ENCODE results near the gene EMX1. TPM values are rescaled to one million over a fixed set of nuclear protein-coding genes. Genes with fewer than 3 reads are reported as not detected.

Gene EMX1
- total RNA-seq, 1 experiment from 2014 or later: 0.72 TPM

DNA sequence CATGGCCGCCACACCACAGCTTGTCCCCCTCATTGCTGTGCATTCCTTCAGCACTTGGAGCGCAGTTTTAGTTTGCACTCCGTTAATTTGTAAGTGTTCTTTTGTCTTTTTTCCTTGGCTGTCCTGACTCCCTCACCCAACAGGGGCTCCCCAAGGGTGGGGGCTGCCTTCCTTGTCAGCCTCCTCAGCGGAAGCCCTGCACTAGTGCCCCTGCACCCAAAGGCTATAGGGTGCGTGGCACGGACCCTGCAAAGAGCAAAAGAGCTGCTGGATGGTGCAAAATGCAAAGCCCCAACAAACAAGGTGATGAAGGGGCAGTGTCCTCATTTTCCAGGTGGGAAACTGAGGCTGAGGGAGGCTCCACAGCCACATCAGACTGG is 46.8 kb downstream of the EMX1 start:
- Histone ChIP-seq H3T11ph (ENCODE audit: low read length) (no peak overlapping the region), H4K91ac (ENCODE audit: insufficient read length, low read depth, low read length) (no peak overlapping the region), H3K79me2 (ENCODE audit: insufficient read depth, low read length) (no peaks in the 10 kb centered on the region), H3K27me3 (ENCODE audit: insufficient read depth, low read length) (no peaks in the 10 kb centered on the region; the same call in 1 of the 2 replicates), H2BK5ac (ENCODE audit: insufficient read length, low read length) (no peak overlapping the region), H4K8ac (replicated peaks; ENCODE audit: insufficient read length, low read depth, low read length) (no peak overlapping the region), H3K23me2 (ENCODE audit: insufficient read length, low read depth, low read length, poor library complexity, severe bottlenecking) (no peaks in the 10 kb centered on the region), H3K18ac (ENCODE audit: insufficient read length, low read depth, low read length) (no peak overlapping the region), H3K4me2 (ENCODE audit: insufficient read depth, insufficient read length, low read length) (no peak overlapping the region), H3K9ac (ENCODE audit: extremely low read depth, insufficient read length, low read length) (no peak overlapping the region), H4K20me1 (ENCODE audit: control insufficient read depth, insufficient read depth, insufficient read length) (no peaks in the 10 kb centered on the region), H2AFZ (ENCODE audit: low read length) (no peak overlapping the region), H3K9me3 (ENCODE audit: control insufficient read depth, low read depth, low read length) (no peaks in the 10 kb centered on the region), H2BK120ac (ENCODE audit: low read depth, low read length, poor library complexity, severe bottlenecking) (no peak overlapping the region), H3K4me1 (ENCODE audit: insufficient read depth, low read length) (peaks cover 14% of the 10 kb centered on the region; the same call in 1 of the 2 replicates), H3K4ac (ENCODE audit: low read depth, low read length) (no peak overlapping the region), H3K14ac (ENCODE audit: insufficient read depth, low read length) (peak overlapping the region; percentile 19; the same call in 1 of the 2 replicates), H3K27ac (ENCODE audit: insufficient read length, low read depth, low read length) (no peak overlapping the region), H2BK20ac (ENCODE audit: low read depth, low read length, poor library complexity, severe bottlenecking) (no peak overlapping the region), H3K79me1 (ENCODE audit: insufficient read depth, low read depth, low read length, poor library complexity, severe bottlenecking) (no peaks in the 10 kb centered on the region), H2BK15ac (ENCODE audit: low read depth, low read length) (no peak overlapping the region), H2AK5ac (ENCODE audit: insufficient read length, low read length) (no peak overlapping the region), H3K56ac (ENCODE audit: insufficient read length, low read depth, low read length) (no peak overlapping the region), H3K23ac (ENCODE audit: insufficient read length, low read depth, low read length) (no peak overlapping the region), H2BK12ac (ENCODE audit: insufficient read length, low read depth, low read length) (no peak overlapping the region), H4K5ac (ENCODE audit: insufficient read length, low read depth, low read length) (no peak overlapping the region)
- H3K27me3 Mint-ChIP-seq (ENCODE audit: low read depth): peaks cover 12% of the 10 kb centered on the region
- no peak for DNase-seq
- peaks cover 9 to 16% (median 12%) of the 10 kb centered on the region in 3 experiments; a peak in 4 of 7 replicates for H3K36me3 Mint-ChIP-seq (ENCODE audit: insufficient read depth in 1 of 3, low read depth in 3 of 3)
- no CpG with 5 or more reads among the region's 6 CpGs for WGBS (ENCODE audit: extremely low coverage, insufficient read length, low lambda C conversion rate)
- peaks cover 49 to 51% of the 10 kb centered on the region in 2 experiments for H3K4me1 Mint-ChIP-seq
- TF ChIP-seq, protein P1, sequence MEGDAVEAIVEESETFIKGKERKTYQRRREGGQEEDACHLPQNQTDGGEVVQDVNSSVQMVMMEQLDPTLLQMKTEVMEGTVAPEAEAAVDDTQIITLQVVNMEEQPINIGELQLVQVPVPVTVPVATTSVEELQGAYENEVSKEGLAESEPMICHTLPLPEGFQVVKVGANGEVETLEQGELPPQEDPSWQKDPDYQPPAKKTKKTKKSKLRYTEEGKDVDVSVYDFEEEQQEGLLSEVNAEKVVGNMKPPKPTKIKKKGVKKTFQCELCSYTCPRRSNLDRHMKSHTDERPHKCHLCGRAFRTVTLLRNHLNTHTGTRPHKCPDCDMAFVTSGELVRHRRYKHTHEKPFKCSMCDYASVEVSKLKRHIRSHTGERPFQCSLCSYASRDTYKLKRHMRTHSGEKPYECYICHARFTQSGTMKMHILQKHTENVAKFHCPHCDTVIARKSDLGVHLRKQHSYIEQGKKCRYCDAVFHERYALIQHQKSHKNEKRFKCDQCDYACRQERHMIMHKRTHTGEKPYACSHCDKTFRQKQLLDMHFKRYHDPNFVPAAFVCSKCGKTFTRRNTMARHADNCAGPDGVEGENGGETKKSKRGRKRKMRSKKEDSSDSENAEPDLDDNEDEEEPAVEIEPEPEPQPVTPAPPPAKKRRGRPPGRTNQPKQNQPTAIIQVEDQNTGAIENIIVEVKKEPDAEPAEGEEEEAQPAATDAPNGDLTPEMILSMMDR (conservative IDR thresholded peaks at IDR 0.05): no peak
- no peaks in the 10 kb centered on the region for H3K9me3 Mint-ChIP-seq
- H3K27ac Mint-ChIP-seq: no peak overlapping the region; a peak in 2 of 7 replicates
- H3K4me3 Mint-ChIP-seq: no peak overlapping the region
